NOMO-1 (cell line): ENCODE measurements around the gene CD300LD.
A peak's percentile ranks its signal among the peaks of the same experiment; 100 is the strongest.

Experiments used
- DNase-seq, 2 experiments: peaks; one replicate each; lab custom pipeline; 2025; ENCODE audit not compliant: unreplicated experiment in 2 of 2; lab: John Stamatoyannopoulos, UW

The CD300LD gene

GRCh38 chr17:74545843-74546230 is 46.2 kb downstream of the CD300LD start, which contains the start of gene CD300C:
TSS of gene CD300C (minus strand) at chr17:74546115. CDS start at chr17:74545782, 333 bp downstream.
- DNase-seq, result peak; percentile 81 to 89

GRCh38 chr17:74544991-74545842 is 46.9 kb downstream of the CD300LD start:
- DNase-seq, result peak in 1 of 2 experiments; percentile 10

- no peak for DNase-seq
Observed at GRCh38 chr17:74543891-74544760, 48.0 kb downstream of the CD300LD start.

- DNase-seq, result no peak
Observed at GRCh38 chr17:74543406-74543805, 48.7 kb downstream of the CD300LD start.

- no peak for DNase-seq
Observed at GRCh38 chr17:74542727-74543383, 49.2 kb downstream of the CD300LD start.

GRCh38 chr17:74542166-74542565 is 49.9 kb downstream of the CD300LD start:
- no peak for DNase-seq

GRCh38 chr17:74541176-74542111 is 50.6 kb downstream of the CD300LD start:
- DNase-seq, result no peak

GRCh38 chr17:74539281-74539820 is 52.7 kb downstream of the CD300LD start:
- no peak for DNase-seq

GRCh38 chr17:74536890-74537289 is 55.2 kb downstream of the CD300LD start:
- DNase-seq, result no peak

GRCh38 chr17:74532115-74532514 is 60.0 kb downstream of the CD300LD start:
- DNase-seq, result peak; percentile 94 to 99

GRCh38 chr17:74531231-74531761 is 60.8 kb downstream of the CD300LD start, which contains the start of gene CD300LB:
TSS of gene CD300LB (minus strand) at chr17:74531475. CDS start at chr17:74531350, 125 bp downstream.
- DNase-seq, result peak; percentile 75 to 85

- DNase-seq, result no peak
Observed at GRCh38 chr17:74530831-74531150, 61.3 kb downstream of the CD300LD start.
